Activated CD8-positive, alpha-beta memory T cell treated with anti-CD3 and anti-CD28 coated beads, Interleukin-2, amount 10 ng/mL, durations not matched to agents 7 days and 5 days (primary cell): ENCODE measurements around the gene MSH2. TPM values are rescaled to one million over a fixed set of nuclear protein-coding genes. Genes with fewer than 3 reads are reported as not detected.

Source experiments
- ATAC-seq: fragments of 150-1000 bp; cut with Tn5 transposase; one replicate; pipeline ENCODE4 v1.10.0; 2021; ENCODE audit warnings: moderate library complexity
- CTCF ChIA-PET: fragments of 350-600 bp; sonication (Branson Sonifier 250); formaldehyde crosslinking; loops from one replicate; lab custom pipeline; 2021; ENCODE audit warnings: antibody characterized with exemption; lab: Charles Lee
- DNase-seq: peaks from one replicate; pipeline ENCODE4 v3.0.0-alpha.2; 2020
- H3K27ac Mint-ChIP-seq: one replicate; pipeline ENCODE4 v1.8.0; 2021; ENCODE audit warnings: mild to moderate bottlenecking, mixed read lengths
- H3K27me3 Mint-ChIP-seq: one replicate; pipeline ENCODE4 v1.8.0; 2021; ENCODE audit warnings: mixed read lengths
- H3K36me3 Mint-ChIP-seq: one replicate; pipeline ENCODE4 v1.8.0; 2021; ENCODE audit warnings: mild to moderate bottlenecking, mixed read lengths
- H3K4me1 Mint-ChIP-seq: one replicate; pipeline ENCODE4 v1.8.0; 2021; ENCODE audit warnings: mixed read lengths
- H3K4me3 Mint-ChIP-seq: one replicate; pipeline ENCODE4 v1.8.0; 2021; ENCODE audit warnings: mild to moderate bottlenecking, moderate library complexity, mixed read lengths
- H3K9me3 Mint-ChIP-seq: one replicate; pipeline ENCODE4 v1.8.0; 2022; ENCODE audit warnings: low read depth, mixed read lengths
- total RNA-seq, 2 experiments: library from RNA; stranded (reverse); gene quantifications; one replicate each; pipeline ENCODE4 v1.2.3, GENCODE V29; 2021

The MSH2 gene
- total RNA-seq, 2 experiments from 2014 or later = 45.7 to 57.4 TPM

DNA sequence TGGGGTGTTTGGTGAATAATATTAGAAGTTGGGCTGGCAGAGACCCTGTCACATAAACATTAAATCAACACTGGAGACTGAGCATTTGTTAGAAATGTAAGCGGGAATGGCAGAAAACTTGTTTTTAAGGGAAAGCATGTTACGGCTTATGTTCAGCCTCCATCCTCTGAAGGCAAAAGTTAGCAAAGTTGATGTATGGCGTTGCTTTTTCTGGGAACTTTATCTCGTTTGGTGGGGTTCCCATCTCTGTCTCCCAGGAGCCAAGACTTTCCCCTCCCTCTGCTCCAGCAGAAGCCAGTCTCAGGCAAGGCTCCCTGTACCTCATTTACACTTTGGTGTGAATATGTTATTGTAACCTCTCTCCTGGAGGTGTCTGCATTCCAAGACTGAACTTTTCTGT, 105.1 kb downstream of the MSH2 start:
- ATAC-seq = no peak
- peaks cover 17% of the 10 kb centered on the region for H3K4me1 Mint-ChIP-seq
- H3K27ac Mint-ChIP-seq = no peak overlapping the region
- no peak for DNase-seq
- CTCF ChIA-PET = no interaction called here
- peaks cover 7% of the 10 kb centered on the region for H3K9me3 Mint-ChIP-seq
- H3K4me3 Mint-ChIP-seq = no peak overlapping the region
- H3K36me3 Mint-ChIP-seq = peaks cover 5% of the 10 kb centered on the region
- no peaks in the 10 kb centered on the region for H3K27me3 Mint-ChIP-seq

DNA sequence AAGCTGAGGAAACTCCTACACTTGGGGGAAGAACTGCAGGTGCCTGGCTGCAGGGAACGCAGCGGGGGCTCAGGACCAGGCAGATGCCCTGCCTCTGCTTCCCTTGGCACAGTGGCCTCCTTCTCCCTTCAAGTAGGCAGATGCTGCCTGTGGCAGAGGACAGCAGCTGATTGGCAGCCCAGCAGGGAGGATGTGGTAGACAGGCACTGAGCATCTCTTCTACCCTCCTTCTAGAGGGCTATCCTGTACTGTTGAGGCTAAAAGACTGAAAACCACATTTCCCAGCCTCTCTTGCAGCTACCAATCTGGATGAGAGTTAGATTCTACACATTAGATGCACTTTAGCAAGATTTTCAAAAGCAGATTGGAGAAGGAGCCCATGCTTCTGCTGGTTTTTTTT, 105.7 kb downstream of the MSH2 start:
- Mint-ChIP-seq H3K4me1 (peaks cover 18% of the 10 kb centered on the region), H3K36me3 (peaks cover 5% of the 10 kb centered on the region), H3K9me3 (peaks cover 7% of the 10 kb centered on the region), H3K27me3 (no peaks in the 10 kb centered on the region), H3K27ac (no peak overlapping the region), H3K4me3 (no peak overlapping the region)
- DNase-seq (no peak), ATAC-seq (peak; percentile 49)
- CTCF ChIA-PET = interaction anchor here (1.2 kb wide), 1 partner anchor 259 kb away, joined by 3 read pairs; no protein-coding TSS in a partner anchor

DNA sequence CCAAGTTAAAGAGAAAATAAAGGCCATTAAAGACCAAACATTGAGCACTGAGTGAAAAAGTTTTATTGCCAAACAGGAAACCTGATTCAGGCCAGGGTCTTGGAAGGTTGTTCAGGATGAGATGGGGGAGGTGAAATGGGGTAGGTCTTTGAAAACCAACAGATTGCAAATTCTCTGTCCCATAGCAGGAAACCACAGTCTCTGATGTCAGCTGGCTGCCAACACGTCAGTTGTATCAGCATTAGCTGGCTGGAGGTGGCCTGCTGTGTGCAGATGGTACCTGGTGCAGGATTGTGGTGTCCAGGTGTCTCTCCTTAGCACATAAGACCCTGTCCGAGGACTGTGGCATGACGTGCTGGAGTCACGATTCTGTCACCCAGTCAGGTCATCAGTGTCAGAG, 106.3 kb downstream of the MSH2 start:
- CTCF ChIA-PET = interaction anchor here (1.2 kb wide), 1 partner anchor 258 kb away, joined by 3 read pairs; no protein-coding TSS in a partner anchor
- Mint-ChIP-seq H3K4me3 (no peak overlapping the region), H3K27ac (no peak overlapping the region)

DNA sequence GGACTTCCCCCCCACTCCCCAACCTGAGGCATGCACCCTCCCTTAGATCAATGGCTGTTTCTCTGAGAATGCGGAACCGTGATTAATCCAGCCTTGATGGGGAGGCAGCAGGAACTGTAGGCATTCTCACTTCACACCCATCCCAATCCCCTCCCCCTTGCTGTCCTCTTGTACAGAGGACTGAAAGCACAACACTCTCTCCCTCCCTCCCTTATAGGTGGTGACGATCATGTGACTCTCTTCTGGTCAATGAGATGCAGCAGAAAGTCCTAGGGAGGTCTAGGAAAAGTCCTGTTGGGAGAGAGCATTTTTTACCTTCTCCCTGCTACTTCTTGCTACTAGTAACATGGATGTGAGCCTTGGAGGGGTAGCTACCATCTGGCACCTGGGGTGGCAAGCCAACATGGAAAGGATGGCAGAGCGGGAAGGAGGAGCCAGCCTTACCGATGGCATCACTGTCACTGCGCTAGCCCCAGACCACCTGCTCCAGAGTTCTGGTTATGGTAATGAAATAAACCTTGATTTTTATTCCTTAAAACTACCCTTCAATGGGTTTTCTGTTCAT, 106.9 kb downstream of the MSH2 start:
- H3K27ac Mint-ChIP-seq = no peak overlapping the region
- H3K27me3 Mint-ChIP-seq = no peaks in the 10 kb centered on the region
- H3K36me3 Mint-ChIP-seq = peaks cover 4% of the 10 kb centered on the region
- peaks cover 18% of the 10 kb centered on the region for H3K4me1 Mint-ChIP-seq
- ATAC-seq = no peak
- H3K4me3 Mint-ChIP-seq = no peak overlapping the region
- CTCF ChIA-PET = interaction anchor here (1.2 kb wide), 2 partner anchors 12 to 257 kb away, joined by 3 read pairs; no protein-coding TSS in a partner anchor
- no peak for DNase-seq
- peaks cover 4% of the 10 kb centered on the region for H3K9me3 Mint-ChIP-seq

More for the DNA sequence above, 106.3 kb downstream of the MSH2 start:
- DNase-seq (no peak), ATAC-seq (no peak)
- Mint-ChIP-seq H3K4me1 (peaks cover 18% of the 10 kb centered on the region), H3K36me3 (peaks cover 5% of the 10 kb centered on the region), H3K9me3 (peaks cover 4% of the 10 kb centered on the region), H3K27me3 (no peaks in the 10 kb centered on the region)

DNA sequence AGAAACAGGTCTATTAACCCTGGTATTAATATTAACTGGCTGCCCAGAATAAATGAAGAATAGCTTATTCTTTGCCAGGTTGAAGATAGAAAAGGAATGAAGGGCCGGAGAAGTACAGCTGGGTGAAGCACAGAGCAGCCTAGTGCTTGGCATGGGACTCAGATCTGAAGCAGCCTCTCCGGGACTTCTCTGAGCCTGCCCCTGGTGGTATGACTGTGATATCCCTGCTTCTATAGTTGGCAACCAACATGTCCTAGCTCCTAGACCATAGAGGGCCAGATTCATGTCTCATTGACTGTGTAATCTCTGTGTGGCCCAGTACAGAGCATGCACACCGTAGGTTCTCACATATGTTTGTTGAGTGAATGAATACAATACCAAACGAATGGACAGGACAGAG, 107.8 kb downstream of the MSH2 start:
- H3K9me3 Mint-ChIP-seq = peaks cover 1% of the 10 kb centered on the region
- H3K36me3 Mint-ChIP-seq = peaks cover 2% of the 10 kb centered on the region
- CTCF ChIA-PET = interaction anchor here (1.0 to 1.2 kb wide), 2 partner anchors 11 to 12 kb away, joined by 3 read pairs; no protein-coding TSS in a partner anchor
- no peak overlapping the region for H3K27ac Mint-ChIP-seq
- no peaks in the 10 kb centered on the region for H3K27me3 Mint-ChIP-seq
- H3K4me1 Mint-ChIP-seq = peaks cover 18% of the 10 kb centered on the region
- no peak overlapping the region for H3K4me3 Mint-ChIP-seq
- ATAC-seq = no peak
- DNase-seq = no peak

DNA sequence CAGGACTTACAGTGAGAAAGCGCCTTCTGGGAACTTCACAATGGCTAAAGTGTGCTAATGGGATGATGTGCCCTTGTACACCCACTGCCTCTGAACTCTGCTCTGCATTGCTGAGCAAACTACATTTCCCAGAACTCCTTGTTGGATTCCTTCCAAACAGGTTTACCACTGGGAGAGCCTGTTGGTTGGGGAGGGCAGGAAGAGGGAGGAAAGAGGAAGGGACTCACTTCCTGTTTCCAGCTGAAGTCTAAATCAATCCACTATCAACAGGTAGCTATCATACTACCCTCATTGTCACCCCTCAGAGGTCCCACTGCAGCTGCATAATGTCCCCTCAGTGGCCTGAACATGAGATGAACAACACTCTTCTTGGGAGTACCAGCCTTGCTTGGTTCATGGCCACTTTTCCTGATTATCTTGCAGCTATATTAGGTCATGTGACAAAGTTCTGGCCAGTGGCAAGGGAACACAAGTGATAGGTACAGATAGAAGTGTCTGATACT, 109.7 kb downstream of the MSH2 start:
- no peak for DNase-seq
- Mint-ChIP-seq H3K27me3 (no peaks in the 10 kb centered on the region), H3K27ac (no peak overlapping the region), H3K4me3 (no peak overlapping the region), H3K4me1 (peaks cover 18% of the 10 kb centered on the region), H3K9me3 (no peaks in the 10 kb centered on the region), H3K36me3 (peaks cover 2% of the 10 kb centered on the region)
- CTCF ChIA-PET = no interaction called here
- no peak for ATAC-seq

DNA sequence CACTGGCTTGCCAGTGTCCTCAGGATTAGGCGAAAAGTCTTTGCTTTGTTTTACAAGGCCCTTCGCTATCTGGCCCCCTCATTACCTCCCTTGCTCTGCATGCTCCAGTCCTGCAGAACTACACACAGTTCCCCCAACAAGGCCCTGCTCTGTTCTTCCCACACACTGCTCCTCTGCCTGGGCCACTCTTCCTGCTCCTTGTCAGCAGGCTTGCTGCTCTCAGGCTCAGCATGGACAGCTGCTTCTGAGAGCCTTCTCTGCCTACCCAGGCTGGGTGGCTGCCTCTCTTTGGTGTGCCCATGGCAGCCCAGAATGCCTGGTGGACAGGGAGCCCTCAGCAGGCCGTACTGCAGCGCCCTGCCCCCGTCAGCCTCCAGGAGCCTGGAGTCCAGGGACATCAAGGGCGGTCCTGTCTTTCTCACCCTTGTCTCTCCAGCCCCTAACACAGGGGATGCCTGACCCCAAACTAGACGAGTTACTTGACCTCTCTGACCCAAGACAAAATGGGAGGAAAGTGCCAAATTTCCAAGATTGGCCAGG, 111.1 kb downstream of the MSH2 start:
- Mint-ChIP-seq H3K27ac (no peak overlapping the region), H3K4me3 (no peak overlapping the region), H3K4me1 (peaks cover 21% of the 10 kb centered on the region), H3K36me3 (no peaks in the 10 kb centered on the region), H3K9me3 (no peaks in the 10 kb centered on the region), H3K27me3 (no peaks in the 10 kb centered on the region)
- CTCF ChIA-PET = no interaction called here
- DNase-seq (no peak), ATAC-seq (no peak)

DNA sequence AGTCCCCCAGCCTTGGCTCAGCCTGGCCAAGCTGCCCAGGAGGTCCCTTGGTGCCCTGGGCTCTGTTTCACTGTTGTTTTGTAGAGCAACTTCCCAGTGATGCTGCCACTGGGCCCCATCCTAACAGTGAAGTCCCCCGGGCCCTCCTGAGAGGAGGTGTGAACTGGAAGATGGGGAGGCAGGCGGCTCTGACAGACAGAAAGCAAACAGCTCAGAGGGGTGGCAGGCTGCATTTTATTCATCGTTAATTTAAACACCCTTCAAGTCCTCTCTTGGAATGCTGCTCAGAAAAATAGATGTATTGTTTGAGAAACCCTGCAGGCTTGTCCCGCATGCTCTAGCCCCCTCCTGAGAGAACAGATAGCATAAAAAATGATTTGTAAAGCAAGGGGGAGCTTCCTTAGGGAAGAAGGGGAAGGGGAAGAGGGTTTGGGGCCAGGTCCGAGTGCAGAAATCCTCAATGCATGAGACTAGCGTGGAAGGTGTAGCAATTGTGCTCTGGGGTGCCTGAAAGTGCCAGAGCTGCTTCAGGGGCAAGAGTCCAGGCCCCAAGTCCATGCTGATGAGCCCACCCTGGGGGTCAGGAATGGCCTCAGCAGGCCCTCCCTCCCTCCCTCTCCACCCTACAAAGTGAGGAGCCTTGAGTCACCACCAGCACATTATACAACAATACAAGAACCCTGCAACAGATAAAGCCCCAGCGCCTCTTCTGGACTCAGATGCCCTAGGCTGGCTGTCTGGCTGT, 113.6 kb downstream of the MSH2 start:
- no peak for ATAC-seq
- Mint-ChIP-seq H3K9me3 (no peaks in the 10 kb centered on the region), H3K4me3 (no peak overlapping the region), H3K27me3 (no peaks in the 10 kb centered on the region), H3K4me1 (peaks cover 23% of the 10 kb centered on the region), H3K36me3 (no peaks in the 10 kb centered on the region), H3K27ac (no peak overlapping the region)
- CTCF ChIA-PET = no interaction called here
- no peak for DNase-seq

DNA sequence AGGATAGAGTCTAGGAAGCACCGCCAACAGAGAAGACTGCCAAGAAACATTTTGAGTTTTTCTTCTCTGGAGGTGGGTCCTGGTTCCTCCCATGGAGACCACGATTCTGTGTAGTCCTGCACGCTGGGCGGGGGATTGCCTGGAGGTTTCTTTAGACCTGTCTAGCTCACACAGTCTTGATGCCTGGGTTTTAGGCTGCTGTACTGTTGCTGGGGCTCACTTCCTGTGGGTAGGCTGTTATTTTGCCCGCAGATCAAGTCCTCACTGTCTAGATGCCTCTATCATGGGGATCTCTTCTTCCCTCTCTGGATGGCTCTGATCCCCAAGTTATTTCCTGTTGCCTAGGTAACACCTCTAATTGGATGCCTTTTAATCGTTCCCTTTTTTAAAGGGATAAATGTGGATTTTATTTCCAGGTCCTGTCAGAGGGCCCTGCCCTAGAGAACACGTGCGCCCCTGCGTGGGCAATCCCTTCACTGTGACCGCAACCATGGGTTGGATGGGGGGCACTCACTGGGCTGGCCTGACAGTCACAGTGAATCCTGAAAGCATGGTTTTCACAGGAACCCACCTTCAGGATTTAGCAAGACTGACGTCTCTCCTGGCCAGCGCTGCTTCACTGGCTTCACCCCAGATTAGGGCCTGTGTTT, 115.7 kb downstream of the MSH2 start:
- CTCF ChIA-PET = interaction anchor here (1.2 kb wide), 1 partner anchor 13 kb away, joined by 3 read pairs; no protein-coding TSS in a partner anchor

DNA sequence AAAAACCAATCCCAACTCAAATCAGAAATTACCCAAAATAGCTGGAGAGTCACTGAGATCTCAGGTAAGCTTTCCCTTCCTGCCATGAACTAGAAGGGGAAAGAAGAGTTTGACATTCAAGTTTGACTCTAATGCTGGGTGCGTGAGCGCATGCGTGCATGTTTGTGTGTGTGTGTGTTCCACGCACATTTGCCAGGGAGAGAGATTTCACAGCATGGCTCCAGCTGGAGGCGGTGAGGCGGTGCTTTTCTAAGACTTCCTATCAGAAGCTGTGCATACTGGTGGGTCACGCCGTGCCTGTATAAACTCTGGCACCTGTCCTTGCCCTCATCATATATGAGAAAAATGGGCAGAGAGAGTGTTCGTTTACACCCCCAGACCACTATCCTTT, 116.2 kb downstream of the MSH2 start:
- no peak for DNase-seq
- Mint-ChIP-seq H3K9me3 (no peaks in the 10 kb centered on the region), H3K27me3 (no peaks in the 10 kb centered on the region), H3K4me1 (peaks cover 28% of the 10 kb centered on the region), H3K27ac (no peak overlapping the region), H3K4me3 (no peak overlapping the region), H3K36me3 (no peaks in the 10 kb centered on the region)
- ATAC-seq = no peak
- CTCF ChIA-PET = interaction anchor here (3.4 kb wide), 1 partner anchor 248 kb away, joined by 15 read pairs; no protein-coding TSS in a partner anchor

More for the DNA sequence above, 115.7 kb downstream of the MSH2 start:
- H3K4me1 Mint-ChIP-seq = peaks cover 28% of the 10 kb centered on the region
- H3K27me3 Mint-ChIP-seq = no peaks in the 10 kb centered on the region
- no peak overlapping the region for H3K27ac Mint-ChIP-seq
- no peak overlapping the region for H3K4me3 Mint-ChIP-seq
- DNase-seq (no peak), ATAC-seq (no peak)
- no peaks in the 10 kb centered on the region for H3K36me3 Mint-ChIP-seq
- H3K9me3 Mint-ChIP-seq = no peaks in the 10 kb centered on the region

DNA sequence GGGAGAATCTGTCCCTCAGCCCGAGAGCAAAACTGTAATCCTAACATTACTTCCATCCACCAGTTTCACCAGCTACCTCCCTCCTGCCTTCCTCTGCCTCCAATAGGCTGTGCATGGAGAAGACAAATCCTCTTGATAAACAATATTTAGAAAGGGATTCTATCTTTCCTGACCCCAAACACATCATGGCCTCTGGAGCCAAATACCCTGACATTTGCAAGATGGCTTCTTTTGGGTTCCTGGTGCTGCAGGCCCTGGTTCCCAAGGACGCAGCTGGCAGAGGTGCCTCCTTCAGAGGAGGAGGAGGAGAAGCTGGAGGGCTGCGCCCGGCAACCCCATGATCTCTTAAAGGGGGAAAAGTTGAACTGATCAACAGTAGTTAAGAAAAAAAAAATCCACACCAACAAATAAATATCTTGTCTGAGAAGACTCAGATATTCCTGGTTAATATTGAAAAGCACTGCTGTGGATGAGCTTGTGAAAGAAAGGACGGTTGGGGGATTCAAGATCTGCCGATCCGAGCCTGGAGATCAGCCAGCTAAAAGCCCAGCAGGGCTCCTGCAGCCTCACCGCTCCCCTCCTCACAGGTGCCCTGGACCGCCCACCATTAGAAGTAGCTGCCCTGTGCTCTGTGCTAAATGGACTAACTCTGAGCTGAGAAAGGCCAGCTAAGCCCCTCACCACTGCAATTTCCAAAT, 116.8 kb downstream of the MSH2 start:
- DNase-seq (no peak), ATAC-seq (no peak)
- H3K4me3 Mint-ChIP-seq = peak overlapping the region; percentile 69
- no peaks in the 10 kb centered on the region for H3K36me3 Mint-ChIP-seq
- CTCF ChIA-PET = interaction anchor here (3.4 kb wide), 1 partner anchor 248 kb away, joined by 15 read pairs; no protein-coding TSS in a partner anchor
- H3K4me1 Mint-ChIP-seq = peaks cover 28% of the 10 kb centered on the region
- H3K9me3 Mint-ChIP-seq = no peaks in the 10 kb centered on the region
- no peaks in the 10 kb centered on the region for H3K27me3 Mint-ChIP-seq
- peak overlapping the region; percentile 62 for H3K27ac Mint-ChIP-seq

DNA sequence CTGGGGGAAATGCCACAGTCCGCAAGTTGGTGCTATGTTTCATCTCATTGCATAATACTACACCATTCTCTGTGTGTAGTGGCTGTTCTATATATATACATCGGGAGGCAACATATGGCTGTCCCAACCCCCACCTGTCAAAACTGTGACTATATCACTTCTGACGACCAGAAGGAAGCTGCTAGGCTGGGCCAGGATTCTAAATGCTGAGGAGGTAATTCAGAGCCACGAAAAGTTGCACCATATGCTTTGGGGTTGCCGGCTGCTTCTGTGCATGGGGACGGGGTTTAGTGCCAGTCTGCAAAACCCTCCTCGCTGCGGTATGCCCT, 117.3 kb downstream of the MSH2 start:
- no peak for ATAC-seq
- no peak for DNase-seq
- no peaks in the 10 kb centered on the region for H3K9me3 Mint-ChIP-seq
- H3K27me3 Mint-ChIP-seq = no peaks in the 10 kb centered on the region
- peaks cover 28% of the 10 kb centered on the region for H3K4me1 Mint-ChIP-seq
- CTCF ChIA-PET = interaction anchor here (1.2 to 3.4 kb wide), 4 partner anchors 33 to 247 kb away, joined by 3 to 15 read pairs (median 4); partner anchors contain the start of gene MSH2
- H3K27ac Mint-ChIP-seq = peak overlapping the region; percentile 62
- peak overlapping the region; percentile 69 for H3K4me3 Mint-ChIP-seq
- H3K36me3 Mint-ChIP-seq = no peaks in the 10 kb centered on the region
